SW 1271 (cell line): Measurements from ENCODE around the gene GBP1.
"Not testable (repeated sequence)": the region's sequence is repeated elsewhere in the genome, so short reads cannot be mapped to it uniquely, and the experiment has no call there.

Experiments used
- DNase-seq, 2 experiments: peaks; one replicate each; lab custom pipeline; 2025; lab: John Stamatoyannopoulos, UW

Gene GBP1

GRCh38 chr1:89065079-89065868, at the start of gene GBP1:
TSS of gene GBP1 (minus strand) at chr1:89065208. CDS start at chr1:89063234, 1,974 bp downstream.
- peak in 1 of 2 experiments; percentile 27 for DNase-seq

GRCh38 chr1:89114662-89115061, 49.7 kb upstream of the GBP1 start:
- DNase-seq, result no peak

GRCh38 chr1:89112871-89113613, 48.0 kb upstream of the GBP1 start:
- DNase-seq, result no peak

- no peak for DNase-seq
Observed at GRCh38 chr1:89104687-89105086, 39.7 kb upstream of the GBP1 start.

GRCh38 chr1:89104147-89104546, 39.1 kb upstream of the GBP1 start:
- no peak for DNase-seq

GRCh38 chr1:89102021-89102420, 37.0 kb upstream of the GBP1 start:
- no peak for DNase-seq

GRCh38 chr1:89100412-89100811, 35.4 kb upstream of the GBP1 start:
- no peak for DNase-seq

GRCh38 chr1:89098857-89099256, 33.8 kb upstream of the GBP1 start:
- no peak for DNase-seq

- no peak for DNase-seq
Observed at GRCh38 chr1:89095737-89096136, 30.7 kb upstream of the GBP1 start.

GRCh38 chr1:89089962-89090361, 25.0 kb upstream of the GBP1 start:
- no peak for DNase-seq

- DNase-seq, result no peak
Observed at GRCh38 chr1:89088572-89088971, 23.6 kb upstream of the GBP1 start.

GRCh38 chr1:89087241-89087640, 22.2 kb upstream of the GBP1 start:
- no peak for DNase-seq

GRCh38 chr1:89085781-89086180, 20.8 kb upstream of the GBP1 start:
- no peak for DNase-seq

GRCh38 chr1:89081005-89081404, 16.0 kb upstream of the GBP1 start:
- no peak for DNase-seq

GRCh38 chr1:89080068-89080467, 15.1 kb upstream of the GBP1 start:
- DNase-seq, result not testable (repeated sequence)

- not testable (repeated sequence) for DNase-seq
Observed at GRCh38 chr1:89072466-89073065, 7.6 kb upstream of the GBP1 start.

GRCh38 chr1:89070509-89070908, 5.5 kb upstream of the GBP1 start:
- DNase-seq, result no peak

GRCh38 chr1:89069951-89070350, 4.9 kb upstream of the GBP1 start:
- no peak for DNase-seq

- no peak for DNase-seq
Observed at GRCh38 chr1:89068291-89068690, 3.3 kb upstream of the GBP1 start.

- DNase-seq, result no peak
Observed at GRCh38 chr1:89064632-89065031, 376 bp downstream of the GBP1 start.

- DNase-seq, result no peak
Observed at GRCh38 chr1:89063094-89063493, 1.9 kb downstream of the GBP1 start.

- DNase-seq, result no peak
Observed at GRCh38 chr1:89060091-89060490, 4.9 kb downstream of the GBP1 start.

GRCh38 chr1:89051955-89052312, 13.1 kb downstream of the GBP1 start:
- no peak for DNase-seq
